DOHH2 (cell line): ENCODE data around the gene INSRR.

ENCODE experiments used
- H3F3A ChIP-seq: fragments of 200-600 bp; sonication (generic), shearing (Covaris generic); 2 replicates; pipeline ENCODE4 v1.6.0; 2016; ENCODE audit warnings: antibody characterized with exemption, mild to moderate bottlenecking; ENCODE audit not compliant: control insufficient read depth, insufficient read depth
- H3K27ac ChIP-seq: fragments of 200-600 bp; sonication (generic); 2 replicates; pipeline ENCODE4 v1.5.1; 2014; ENCODE audit warnings: low read depth, mild to moderate bottlenecking, low read length, moderate library complexity
- H3K27me3 ChIP-seq: fragments of 200-600 bp; sonication (generic); 2 replicates; pipeline ENCODE4 v1.6.1; 2014; ENCODE audit warnings: mild to moderate bottlenecking, low read length, mixed read lengths; ENCODE audit not compliant: control insufficient read depth
- H3K36me3 ChIP-seq: fragments of 200-600 bp; sonication (generic); 2 replicates; pipeline ENCODE4 v1.6.1; 2014; ENCODE audit warnings: mild to moderate bottlenecking, low read length, moderate library complexity, mixed read lengths; ENCODE audit not compliant: control insufficient read depth
- H3K4me1 ChIP-seq: fragments of 200-600 bp; sonication (generic); 2 replicates; pipeline ENCODE4 v1.6.1; 2014; ENCODE audit warnings: mild to moderate bottlenecking, low read length, mixed read lengths; ENCODE audit not compliant: control insufficient read depth
- H3K4me2 ChIP-seq: fragments of 200-600 bp; sonication (generic); 2 replicates; pipeline ENCODE4 v1.6.0; 2014; ENCODE audit warnings: mild to moderate bottlenecking, low read length, moderate library complexity
- H3K4me3 ChIP-seq: fragments of 200-600 bp; sonication (generic); 2 replicates; pipeline ENCODE4 v1.5.1; 2014; ENCODE audit warnings: mild to moderate bottlenecking, low read length, mixed read lengths
- H3K79me2 ChIP-seq: fragments of 200-600 bp; sonication (generic); 2 replicates; pipeline ENCODE4 v1.6.1; 2014; ENCODE audit warnings: mild to moderate bottlenecking, low read length, mixed read lengths; ENCODE audit not compliant: control insufficient read depth
- H3K9me2 ChIP-seq: fragments of 200-600 bp; sonication (generic); replicated peaks from 2 replicates; pipeline ENCODE4 v1.6.1; 2014; ENCODE audit warnings: mild to moderate bottlenecking, low read length, mixed read lengths; ENCODE audit not compliant: control insufficient read depth
- H3K9me3 ChIP-seq: fragments of 200-600 bp; sonication (generic); 2 replicates; pipeline ENCODE4 v1.6.1; 2014; ENCODE audit warnings: antibody characterized with exemption, low read length, mixed read lengths; ENCODE audit not compliant: control insufficient read depth, insufficient read depth
- H4K20me1 ChIP-seq: fragments of 200-600 bp; sonication (generic); 2 replicates; pipeline ENCODE4 v1.6.0; 2014; ENCODE audit warnings: low read depth, mild to moderate bottlenecking, antibody characterized with exemption, low read length, moderate library complexity; ENCODE audit not compliant: control insufficient read depth, insufficient read depth
- CTCF ChIP-seq: fragments of 200-600 bp; sonication (generic); IDR thresholded peaks from one replicate; pipeline ENCODE4 v1.5.1; 2014; ENCODE audit warnings: antibody characterized with exemption, mild to moderate bottlenecking, low read depth, low read length; ENCODE audit not compliant: poor library complexity, severe bottlenecking
- EZH2phosphoT487 ChIP-seq: fragments of 200-600 bp; sonication (generic); IDR thresholded peaks from 2 replicates; pipeline ENCODE4 v1.6.1; 2017; ENCODE audit warnings: borderline replicate concordance, mild to moderate bottlenecking, antibody characterized with exemption, low read length, moderate library complexity, mixed read lengths

Gene INSRR

GRCh38 chr1:156856282-156856785 lies 2.6 kb downstream of the INSRR start:
- Histone ChIP-seq H3K9me3 (no peaks in the 10 kb centered on the region), H3K79me2 (no peaks in the 10 kb centered on the region), H3K36me3 (no peaks in the 10 kb centered on the region), H3K27ac (no peak overlapping the region), H3F3A (no peaks in the 10 kb centered on the region), H3K4me1 (peaks cover 10% of the 10 kb centered on the region), H3K4me2 (no peak overlapping the region), H3K4me3 (no peak overlapping the region), H4K20me1 (peaks cover 3% of the 10 kb centered on the region; the same call in 1 of the 2 replicates), H3K9me2 (no peaks in the 10 kb centered on the region), H3K27me3 (peaks cover 51% of the 10 kb centered on the region)
- TF ChIP-seq CTCF, result no peak
- TF ChIP-seq EZH2phosphoT487, result no peak

GRCh38 chr1:156854634-156855033 lies 4.3 kb downstream of the INSRR start:
- Histone ChIP-seq H4K20me1 (no peaks in the 10 kb centered on the region; the same call in 1 of the 2 replicates), H3K4me1 (no peaks in the 10 kb centered on the region), H3K4me3 (no peak overlapping the region), H3K79me2 (no peaks in the 10 kb centered on the region), H3F3A (no peaks in the 10 kb centered on the region), H3K27me3 (peaks cover 34% of the 10 kb centered on the region), H3K4me2 (no peak overlapping the region), H3K27ac (no peak overlapping the region), H3K9me3 (no peaks in the 10 kb centered on the region), H3K9me2 (no peaks in the 10 kb centered on the region), H3K36me3 (no peaks in the 10 kb centered on the region)
- TF ChIP-seq EZH2phosphoT487, result no peak

GRCh38 chr1:156853761-156854160 lies 5.2 kb downstream of the INSRR start:
- H3F3A ChIP-seq, result no peaks in the 10 kb centered on the region
- H3K36me3 ChIP-seq, result no peaks in the 10 kb centered on the region
- no peak overlapping the region for H3K4me3 ChIP-seq
- no peaks in the 10 kb centered on the region for H3K9me2 ChIP-seq
- no peaks in the 10 kb centered on the region for H3K79me2 ChIP-seq
- H3K9me3 ChIP-seq, result no peaks in the 10 kb centered on the region
- peaks cover 26% of the 10 kb centered on the region for H3K27me3 ChIP-seq
- H3K4me2 ChIP-seq, result no peak overlapping the region
- no peaks in the 10 kb centered on the region for H3K4me1 ChIP-seq
- TF ChIP-seq EZH2phosphoT487 (no peak), CTCF (no peak)
- no peaks in the 10 kb centered on the region; the same call in 1 of the 2 replicates for H4K20me1 ChIP-seq
- H3K27ac ChIP-seq, result no peak overlapping the region

- no peak overlapping the region for H3K27ac ChIP-seq
- H3K27me3 ChIP-seq, result peaks cover 14% of the 10 kb centered on the region
- H3K9me3 ChIP-seq, result no peaks in the 10 kb centered on the region
- no peaks in the 10 kb centered on the region for H3K79me2 ChIP-seq
- no peak overlapping the region for H3K4me3 ChIP-seq
- no peaks in the 10 kb centered on the region for H3F3A ChIP-seq
- no peak overlapping the region for H3K4me2 ChIP-seq
- TF ChIP-seq CTCF (no peak), EZH2phosphoT487 (no peak)
- H3K36me3 ChIP-seq, result no peaks in the 10 kb centered on the region
- H3K9me2 ChIP-seq, result no peaks in the 10 kb centered on the region
- H3K4me1 ChIP-seq, result no peaks in the 10 kb centered on the region
- H4K20me1 ChIP-seq, result no peaks in the 10 kb centered on the region; the same call in 1 of the 2 replicates
These were observed 6.5 kb downstream of the INSRR start for GRCh38 chr1:156852418-156852874.
